SK-N-SH (cell line): ENCODE data around the gene GBA3.

ENCODE experiments used
- EP300 ChIP-seq, 2 experiments: IDR thresholded peaks; 2 replicates each; pipeline versions ENCODE4 v1.4.0 to v1.6.1; 2012; ENCODE audit warnings: borderline replicate concordance in 1 of 2, low read depth in 1 of 2, low read length in 1 of 2
- GABPA ChIP-seq: IDR thresholded peaks from 2 replicates; pipeline ENCODE4 v1.4.0; 2012; ENCODE audit warnings: low read depth, mild to moderate bottlenecking
- POLR2AphosphoS5 ChIP-seq: IDR thresholded peaks from 2 replicates; pipeline ENCODE4 v1.6.1; 2012; ENCODE audit warnings: low read depth, low read length
- TF ChIP-seq, protein P1 (sequence below): IDR thresholded peaks from 2 replicates; pipeline ENCODE4 v1.4.0; 2012; ENCODE audit warnings: low read depth
- TF ChIP-seq, protein P2 (sequence below): fragments of 200-600 bp; sonication (generic); IDR thresholded peaks from 2 replicates; pipeline ENCODE4 v1.6.1; 2017; ENCODE audit warnings: antibody characterized with exemption, mild to moderate bottlenecking, moderate library complexity

DNA sequence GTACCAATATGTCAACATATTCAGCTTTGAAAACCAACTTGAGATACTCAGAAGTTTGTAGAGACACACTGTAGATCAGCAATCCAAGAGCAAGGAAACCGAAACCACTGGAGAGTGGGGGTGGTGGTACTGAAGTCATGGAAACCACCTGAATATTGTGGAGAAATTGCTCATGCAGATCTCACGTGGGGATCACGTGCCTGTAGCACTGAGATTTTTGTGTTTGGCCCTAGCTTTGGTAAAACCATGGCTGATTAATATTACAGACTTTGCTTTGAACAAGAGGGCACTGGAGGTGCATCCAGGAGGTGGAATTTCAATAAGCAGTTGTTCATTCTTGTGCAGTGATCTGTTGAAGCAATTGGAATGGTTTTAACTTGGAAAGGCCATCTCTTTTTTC is 47.2 kb downstream of the GBA3 start:
- TF ChIP-seq EP300 (IDR thresholded peaks at IDR 0.05; ENCODE audit: borderline replicate concordance in 1 of 2, low read depth in 1 of 2, low read length in 1 of 2): no peak
- TF ChIP-seq, protein P1, sequence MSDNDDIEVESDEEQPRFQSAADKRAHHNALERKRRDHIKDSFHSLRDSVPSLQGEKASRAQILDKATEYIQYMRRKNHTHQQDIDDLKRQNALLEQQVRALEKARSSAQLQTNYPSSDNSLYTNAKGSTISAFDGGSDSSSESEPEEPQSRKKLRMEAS: no peak
- TF ChIP-seq POLR2AphosphoS5: no peak
- TF ChIP-seq, protein P2, sequence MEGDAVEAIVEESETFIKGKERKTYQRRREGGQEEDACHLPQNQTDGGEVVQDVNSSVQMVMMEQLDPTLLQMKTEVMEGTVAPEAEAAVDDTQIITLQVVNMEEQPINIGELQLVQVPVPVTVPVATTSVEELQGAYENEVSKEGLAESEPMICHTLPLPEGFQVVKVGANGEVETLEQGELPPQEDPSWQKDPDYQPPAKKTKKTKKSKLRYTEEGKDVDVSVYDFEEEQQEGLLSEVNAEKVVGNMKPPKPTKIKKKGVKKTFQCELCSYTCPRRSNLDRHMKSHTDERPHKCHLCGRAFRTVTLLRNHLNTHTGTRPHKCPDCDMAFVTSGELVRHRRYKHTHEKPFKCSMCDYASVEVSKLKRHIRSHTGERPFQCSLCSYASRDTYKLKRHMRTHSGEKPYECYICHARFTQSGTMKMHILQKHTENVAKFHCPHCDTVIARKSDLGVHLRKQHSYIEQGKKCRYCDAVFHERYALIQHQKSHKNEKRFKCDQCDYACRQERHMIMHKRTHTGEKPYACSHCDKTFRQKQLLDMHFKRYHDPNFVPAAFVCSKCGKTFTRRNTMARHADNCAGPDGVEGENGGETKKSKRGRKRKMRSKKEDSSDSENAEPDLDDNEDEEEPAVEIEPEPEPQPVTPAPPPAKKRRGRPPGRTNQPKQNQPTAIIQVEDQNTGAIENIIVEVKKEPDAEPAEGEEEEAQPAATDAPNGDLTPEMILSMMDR: no peak
- TF ChIP-seq GABPA: no peak
